NCI-H2029 (cell line): ENCODE measurements around the gene PRTN3.
"Not testable (repeated sequence)": the region's sequence is repeated elsewhere in the genome, so short reads cannot be mapped to it uniquely, and the experiment has no call there.

ENCODE experiments used
- DNase-seq: peaks from one replicate; lab custom pipeline; 2025; lab: John Stamatoyannopoulos, UW

The PRTN3 gene

DNA sequence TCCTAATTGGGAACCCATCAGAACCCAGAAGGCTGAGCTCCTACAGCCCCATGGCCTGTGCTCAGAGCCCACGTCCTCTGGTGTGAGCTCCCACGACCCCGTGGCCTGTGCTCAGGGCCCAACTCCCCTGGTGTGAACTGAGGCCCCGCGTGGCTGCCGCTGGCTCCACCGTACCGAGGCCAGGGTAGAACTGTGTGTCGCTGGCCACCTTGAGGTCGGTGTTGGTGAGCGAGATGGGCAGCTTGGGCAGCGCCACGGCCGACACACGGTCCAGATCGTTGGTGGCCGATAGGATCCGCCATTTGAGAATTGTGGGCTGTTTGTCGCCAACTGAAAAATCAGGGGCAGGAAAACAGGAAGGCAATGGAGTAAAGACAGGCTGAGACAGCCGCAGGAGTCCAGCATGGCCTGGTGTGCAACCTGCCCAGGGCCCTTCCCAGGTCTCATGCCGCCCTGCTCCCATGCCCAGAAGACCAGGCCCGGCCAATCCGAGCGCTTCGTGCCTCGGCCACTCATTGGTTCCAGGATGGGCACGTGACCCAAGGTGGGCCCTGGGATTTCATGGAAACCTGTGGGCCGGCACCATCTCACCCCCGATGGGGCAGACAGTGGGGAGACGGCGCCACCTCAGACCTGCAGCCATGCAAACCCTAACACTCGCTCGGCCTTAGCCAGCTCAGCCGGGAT, 40.7 kb downstream of the PRTN3 start:
- no peak for DNase-seq

DNA sequence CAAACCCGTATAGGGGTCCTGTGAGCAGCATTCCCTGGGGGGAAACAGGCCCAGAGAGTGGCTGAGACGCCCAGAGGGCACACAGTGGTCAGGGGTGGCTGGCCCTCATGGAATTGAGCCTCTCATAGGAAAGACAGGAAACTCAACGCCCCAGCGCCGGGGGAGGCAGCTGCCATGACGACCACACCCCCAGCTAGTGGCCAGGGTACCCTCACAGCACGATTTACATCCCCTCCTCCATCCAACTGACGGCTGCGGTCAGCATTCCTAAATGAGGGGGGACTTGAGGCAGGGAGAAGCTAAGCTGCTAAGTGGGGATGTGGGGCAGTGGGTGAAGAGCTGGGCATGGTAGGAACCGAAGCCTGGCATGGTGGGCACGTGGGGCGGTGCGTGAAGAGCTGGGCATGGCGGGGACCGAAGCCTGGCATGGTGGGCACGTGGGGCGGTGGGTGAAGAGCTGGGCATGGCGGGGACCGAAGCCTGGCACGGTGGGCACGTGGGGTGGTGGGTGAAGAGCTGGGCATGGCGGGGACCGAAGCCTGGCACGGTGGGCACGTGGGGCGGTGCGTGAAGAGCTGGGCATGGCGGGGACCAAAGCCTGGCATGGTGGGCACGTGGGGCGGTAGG, 42.2 kb downstream of the PRTN3 start:
- DNase-seq = no peak

DNA sequence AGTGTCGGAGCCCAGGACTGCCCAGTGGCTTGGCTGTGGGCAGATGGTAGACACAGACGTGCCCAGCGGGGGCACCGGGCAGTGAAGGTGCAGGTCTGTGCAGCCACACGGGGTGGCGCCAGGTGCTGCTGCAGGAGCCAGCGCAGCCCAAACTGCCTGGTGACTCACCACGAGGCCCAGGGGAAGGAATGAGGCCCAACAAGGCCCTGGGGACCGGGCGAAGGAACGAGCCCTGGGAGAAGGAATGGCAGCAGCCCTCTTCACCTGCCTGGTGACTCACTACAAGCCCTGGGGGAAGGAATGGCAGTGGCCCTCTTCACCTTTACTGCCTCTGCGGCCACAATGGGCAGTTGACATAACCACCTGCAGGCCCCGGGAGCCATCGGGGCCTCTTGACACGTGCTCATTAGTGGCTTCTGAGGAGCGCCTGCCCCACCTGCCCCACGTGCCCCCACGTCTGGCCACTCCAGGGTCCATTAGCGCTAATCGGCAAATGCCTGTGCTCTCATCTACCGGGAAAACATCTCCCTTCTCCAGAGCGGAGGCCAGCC, 42.9 kb downstream of the PRTN3 start:
- DNase-seq = no peak

DNA sequence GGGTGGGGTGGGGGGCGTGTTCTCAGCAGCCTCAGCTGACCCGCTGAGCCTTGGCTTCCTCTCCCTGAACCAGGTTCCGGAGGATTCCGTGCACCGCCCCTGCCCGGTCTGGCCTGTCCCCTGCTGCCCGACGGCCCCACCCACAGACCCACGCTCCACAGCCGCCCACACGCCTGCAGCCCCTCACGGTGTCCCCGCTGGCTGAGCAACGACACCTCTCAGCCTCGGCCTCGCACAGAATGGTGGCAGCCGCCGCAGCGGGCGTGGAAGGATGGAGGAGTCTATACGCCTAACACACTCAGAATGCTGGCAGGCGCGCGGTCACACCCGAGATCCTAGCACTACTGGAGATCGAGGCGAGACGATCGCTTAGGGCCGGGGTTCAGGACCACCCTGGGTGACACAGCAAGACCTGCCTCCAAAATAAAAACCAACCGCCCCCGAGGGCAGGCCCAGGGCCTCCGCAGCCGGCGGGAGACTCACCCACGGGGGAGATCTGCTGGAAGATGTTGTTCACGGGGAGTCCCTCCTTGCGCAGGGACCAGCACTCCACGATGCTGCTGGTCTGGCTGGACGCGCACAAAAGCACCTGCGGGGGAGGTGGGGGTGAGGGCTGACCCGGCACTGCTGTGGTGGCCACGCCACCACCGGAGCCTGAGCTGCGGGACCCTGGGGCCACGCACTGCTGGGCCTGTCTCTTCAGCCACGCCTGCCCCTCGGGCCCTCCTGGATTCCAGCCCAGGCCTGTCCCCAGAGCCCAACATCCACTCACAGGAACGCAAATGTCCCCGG, 43.8 kb downstream of the PRTN3 start:
- DNase-seq = no peak

DNA sequence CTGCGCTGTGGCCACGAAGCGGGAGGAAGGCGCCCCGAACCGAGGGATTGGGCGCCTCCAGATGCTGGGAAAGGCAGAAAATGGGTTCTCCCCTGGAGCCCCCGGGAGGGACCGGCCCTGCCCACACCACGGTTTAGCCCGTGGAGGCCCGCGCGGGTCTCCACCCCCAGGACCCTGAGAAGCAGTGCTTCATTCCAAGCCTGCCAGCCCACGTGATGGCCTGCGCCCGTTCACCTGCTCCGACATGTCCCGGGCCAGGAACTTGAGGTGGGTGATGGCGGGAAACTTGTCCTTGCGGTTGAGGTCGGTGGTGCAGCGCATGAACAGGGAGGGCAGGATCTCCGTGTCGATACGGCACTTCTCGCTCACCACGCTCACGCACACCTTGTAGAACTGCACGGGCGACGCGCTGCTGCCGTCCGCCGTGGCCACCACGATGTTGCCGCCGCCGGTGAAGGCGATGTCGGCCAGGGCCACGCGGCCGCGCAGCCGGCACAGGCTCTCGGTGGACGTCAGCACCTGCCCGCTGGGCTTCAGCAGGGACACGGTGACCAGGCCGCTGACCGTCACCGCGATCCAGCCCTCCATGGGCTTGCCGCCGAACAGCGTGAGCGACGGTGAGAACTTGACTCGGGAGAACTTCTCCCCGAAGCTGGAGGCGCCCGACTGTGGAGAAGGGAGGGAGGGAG, 44.9 kb downstream of the PRTN3 start:
- no peak for DNase-seq

DNA sequence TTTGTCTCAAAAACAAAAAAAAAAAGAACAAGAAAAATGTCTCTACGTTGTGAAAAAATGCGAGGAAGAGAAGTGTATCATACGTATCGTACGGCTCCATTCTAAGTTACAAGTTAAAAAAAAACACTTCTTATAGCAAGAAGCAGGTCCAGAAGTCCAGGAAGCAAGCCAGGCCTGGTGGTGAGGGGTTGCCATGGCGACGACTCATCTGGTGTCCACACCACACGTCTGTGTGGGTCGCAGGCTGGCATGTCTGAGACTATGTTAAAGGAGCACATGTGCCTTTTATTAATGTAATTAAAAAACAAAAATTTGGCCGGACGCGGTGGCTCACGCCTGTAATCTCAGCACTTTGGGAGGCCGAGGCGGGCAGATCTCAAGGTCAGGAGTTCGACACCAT, 46.3 kb downstream of the PRTN3 start:
- DNase-seq = no peak

DNA sequence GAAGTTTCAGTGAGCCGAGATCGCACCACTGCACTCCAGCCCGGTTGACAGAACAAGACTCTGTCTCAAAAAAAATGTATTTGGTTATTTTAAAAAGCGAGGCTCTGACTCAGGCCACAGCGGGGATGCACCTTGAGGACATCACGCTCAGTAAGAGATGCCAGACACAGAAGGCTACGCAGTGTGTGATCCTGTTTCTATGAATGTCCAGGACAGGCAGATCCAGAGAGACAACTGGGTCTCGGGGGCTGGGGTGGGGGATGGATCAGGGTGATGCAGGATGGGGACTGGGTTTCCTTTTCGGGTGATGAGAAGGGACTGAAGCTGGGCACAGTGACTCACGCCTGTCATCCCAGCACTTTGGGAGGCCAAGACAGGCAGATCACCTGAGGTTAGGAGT, 46.8 kb downstream of the PRTN3 start:
- DNase-seq = no peak

DNA sequence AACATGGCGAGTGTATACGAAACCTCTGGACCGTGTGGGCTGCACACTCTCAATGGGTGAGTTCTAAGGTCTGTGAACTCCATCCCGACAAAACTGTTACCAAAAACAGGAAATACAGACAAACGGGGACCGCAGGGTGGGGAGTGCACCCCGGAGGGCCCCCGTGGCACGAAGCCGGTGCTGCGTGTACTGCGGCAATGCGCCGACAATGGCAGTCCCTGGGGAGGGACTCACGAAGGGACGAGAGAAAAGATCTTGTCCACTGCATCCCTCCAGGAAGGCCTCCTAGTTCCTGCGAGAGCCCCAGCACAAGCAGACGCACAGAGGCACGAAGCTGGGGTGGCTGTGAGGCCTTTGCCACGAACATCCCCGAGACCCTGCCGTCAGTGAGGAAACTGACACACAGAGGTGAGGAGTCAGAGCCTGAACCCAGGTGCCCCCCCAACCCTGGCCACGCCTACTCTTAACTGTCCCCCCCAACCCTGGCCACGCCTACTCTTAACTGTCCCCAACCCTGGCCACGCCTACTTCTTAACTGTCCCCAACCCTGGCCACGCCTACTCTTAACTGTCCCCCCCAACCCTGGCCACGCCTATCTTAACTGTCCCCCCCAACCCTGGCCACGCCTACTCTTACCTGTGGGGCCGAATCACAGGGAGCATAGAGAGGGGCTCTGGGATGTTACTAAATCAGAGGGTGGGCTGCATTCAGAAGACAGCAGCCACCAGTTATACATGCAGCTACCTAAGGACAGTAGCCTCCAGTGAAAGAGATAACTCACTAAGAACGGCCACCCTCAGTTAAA, 48.0 kb downstream of the PRTN3 start:
- no peak for DNase-seq

DNA sequence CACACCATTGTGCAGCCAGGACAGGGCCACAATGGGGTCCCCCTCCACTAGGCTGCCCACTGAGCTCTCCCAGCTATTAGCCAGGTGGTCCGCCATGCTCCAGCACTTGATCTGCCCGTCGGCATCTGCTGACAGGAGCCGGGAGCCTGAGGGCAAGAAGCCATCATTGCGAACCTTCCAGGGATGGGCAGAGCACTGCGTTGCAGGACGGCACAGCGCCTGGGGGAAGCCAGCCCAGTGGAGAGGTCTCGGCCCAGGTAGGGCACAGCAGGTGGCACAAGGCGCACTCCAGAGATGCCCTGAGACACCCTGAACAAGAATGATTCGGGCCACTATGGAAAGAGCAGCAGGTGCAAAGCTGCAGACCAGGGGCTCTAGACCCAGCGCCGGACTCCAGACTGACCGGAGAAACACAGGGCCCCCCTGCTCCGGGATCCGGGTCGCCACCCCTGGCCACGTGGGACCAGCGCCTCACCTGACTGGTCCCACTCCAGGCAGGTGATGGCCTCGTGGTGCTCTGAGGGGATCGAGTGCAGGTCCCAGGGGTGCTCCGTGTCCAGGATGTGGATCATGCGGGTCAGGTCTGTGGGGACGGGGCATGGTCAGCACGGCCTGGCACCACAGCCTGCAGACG, 49.0 kb downstream of the PRTN3 start:
- DNase-seq = no peak

DNA sequence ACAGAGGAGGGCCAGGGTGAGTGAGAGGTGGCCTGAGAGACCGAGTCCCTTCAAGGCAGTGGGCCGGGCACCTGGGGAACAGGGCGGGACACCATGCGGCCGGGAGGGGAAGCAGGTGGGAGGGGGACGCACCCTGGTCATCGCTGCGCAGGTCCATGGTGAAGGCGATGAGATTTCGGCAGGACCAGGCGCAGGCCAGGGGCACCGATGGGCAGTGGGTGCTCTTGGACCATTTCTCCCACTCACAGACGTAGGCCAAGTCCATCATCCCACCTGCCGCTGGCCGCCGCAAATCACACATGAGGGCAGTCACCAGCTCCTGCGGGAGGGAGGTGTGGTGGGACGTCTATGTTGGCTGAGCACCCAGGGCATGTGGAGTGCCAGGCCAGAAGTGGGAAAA, 50.0 kb downstream of the PRTN3 start:
- DNase-seq = no peak

DNA sequence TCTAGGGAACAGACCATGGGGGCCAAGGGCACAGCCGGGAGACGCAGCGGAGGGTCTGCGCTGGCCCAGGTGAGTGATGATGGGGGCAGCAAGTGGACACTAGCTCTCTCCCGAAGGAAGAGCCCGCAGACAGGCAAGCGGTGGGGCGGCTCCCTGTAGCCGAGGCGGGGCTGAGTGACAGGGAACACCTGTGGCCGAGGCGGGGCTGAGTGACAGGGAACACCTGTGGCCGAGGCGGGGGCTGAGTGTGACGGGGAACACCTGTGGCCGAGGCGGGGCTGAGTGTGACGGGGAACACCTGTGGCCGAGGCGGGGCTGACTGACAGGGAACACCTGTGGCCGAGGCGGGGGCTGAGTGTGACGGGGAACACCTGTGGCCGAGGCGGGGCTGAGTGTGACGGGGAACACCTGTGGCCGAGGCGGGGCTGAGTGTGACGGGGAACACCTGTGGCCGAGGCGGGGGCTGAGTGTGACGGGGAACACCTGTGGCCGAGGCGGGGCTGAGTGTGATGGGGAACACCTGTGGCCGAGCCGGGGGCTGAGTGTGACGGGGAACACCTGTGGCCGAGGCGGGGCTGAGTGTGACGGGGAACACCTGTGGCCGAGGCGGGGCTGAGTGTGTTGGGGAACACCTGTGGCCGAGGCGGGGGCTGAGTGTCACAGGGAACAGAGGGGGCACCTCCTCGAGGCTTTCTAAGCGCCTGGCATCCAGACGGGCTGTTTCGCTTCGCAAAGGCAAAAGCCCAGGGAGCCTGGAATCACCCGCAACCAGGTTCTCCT, 50.8 kb downstream of the PRTN3 start:
- not testable (repeated sequence) for DNase-seq

DNA sequence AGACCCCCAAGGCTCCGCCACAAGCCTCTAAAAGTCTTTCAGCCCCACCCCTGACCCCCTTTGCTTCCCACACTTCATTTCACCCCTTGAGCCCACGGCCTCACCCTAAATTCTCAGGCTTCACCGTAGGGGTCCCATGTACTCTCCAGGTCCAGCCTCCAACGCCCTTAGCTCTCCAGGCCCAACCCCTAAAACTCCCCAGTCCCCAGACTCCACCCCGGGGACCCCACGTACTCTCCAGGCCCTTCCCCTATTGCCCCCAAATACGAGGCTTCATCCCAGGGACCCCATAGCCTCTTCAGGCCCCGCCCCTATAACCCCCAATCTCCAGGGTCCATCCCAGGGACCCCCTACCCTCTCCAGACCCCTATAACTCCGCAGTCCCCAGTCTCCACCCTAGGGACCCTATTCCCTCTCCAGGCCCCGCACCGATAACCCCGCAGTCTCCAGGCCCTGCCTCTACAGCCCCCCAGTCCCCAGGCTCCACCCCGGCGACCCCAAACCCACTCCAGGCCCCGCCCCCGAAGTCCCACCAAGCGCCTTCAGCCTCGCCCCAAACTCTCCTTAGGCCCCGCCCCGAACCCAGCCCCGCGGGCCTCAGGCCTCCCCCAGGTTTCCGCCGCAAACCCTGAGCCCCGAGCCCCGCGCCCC, 51.6 kb downstream of the PRTN3 start:
- DNase-seq = no peak

DNA sequence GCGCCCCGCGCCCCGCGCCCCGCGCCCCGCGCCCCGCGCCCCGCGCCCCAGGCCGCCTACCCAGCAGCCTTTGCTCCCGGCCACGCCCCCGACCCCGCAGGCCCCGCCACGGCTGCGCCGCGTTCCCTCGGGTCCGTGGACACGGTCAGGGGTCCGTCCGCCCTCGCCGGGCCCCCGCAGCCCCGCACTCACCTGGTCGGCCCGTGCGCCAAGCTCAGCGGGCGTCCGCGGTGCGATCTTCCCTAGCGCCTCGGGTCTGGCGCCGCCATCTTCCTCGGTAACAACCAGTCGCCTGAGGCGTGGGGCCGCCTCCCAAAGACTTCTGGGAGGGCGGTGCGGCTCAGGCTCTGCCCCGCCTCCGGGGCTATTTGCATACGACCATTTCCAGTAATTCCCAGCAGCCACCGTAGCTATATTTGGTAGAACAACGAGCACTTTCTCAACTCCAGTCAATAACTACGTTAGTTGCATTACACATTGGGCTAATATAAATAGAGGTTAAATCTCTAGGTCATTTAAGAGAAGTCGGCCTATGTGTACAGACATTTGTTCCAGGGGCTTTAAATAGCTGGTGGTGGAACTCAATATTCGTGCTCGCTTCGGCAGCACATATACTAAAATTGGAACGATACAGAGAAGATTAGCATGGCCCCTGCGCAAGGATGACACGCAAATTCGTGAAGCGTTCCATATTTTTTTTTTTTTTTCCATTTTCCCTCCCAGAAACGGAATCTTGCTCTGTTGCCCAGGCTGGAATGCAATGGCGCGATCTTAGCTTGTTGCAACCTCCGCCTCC, 52.3 kb downstream of the PRTN3 start, which contains the start of the genes MED16 and RNU6-9:
MED16 (minus strand) TSS at position 294 of the 796 bp plus-strand sequence. CDS start 2,056 bp downstream, outside the sequence.
RNU6-9 (plus strand) TSS at position 591 of the 796 bp plus-strand sequence.
- DNase-seq = peak; percentile 90

DNA sequence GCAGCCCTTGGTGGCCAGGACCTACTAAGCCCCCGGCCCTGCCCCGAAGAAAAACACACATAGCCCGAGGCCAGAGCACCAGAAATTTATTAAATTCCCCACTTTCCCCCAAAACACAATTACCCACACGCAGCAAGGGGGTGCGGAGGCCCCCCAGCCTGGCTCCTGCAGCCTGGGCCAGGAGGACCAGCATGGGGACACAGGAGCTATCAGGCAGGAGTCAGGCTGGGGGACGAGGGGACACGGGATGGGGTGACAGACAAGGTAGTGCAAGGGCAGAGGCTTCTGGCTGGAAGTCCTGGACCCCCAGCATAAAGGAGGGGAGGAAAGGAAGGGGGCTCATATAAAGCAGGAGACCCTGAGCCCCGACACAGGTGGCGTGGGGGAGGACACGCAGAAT, 55.6 kb downstream of the PRTN3 start:
- DNase-seq = no peak

DNA sequence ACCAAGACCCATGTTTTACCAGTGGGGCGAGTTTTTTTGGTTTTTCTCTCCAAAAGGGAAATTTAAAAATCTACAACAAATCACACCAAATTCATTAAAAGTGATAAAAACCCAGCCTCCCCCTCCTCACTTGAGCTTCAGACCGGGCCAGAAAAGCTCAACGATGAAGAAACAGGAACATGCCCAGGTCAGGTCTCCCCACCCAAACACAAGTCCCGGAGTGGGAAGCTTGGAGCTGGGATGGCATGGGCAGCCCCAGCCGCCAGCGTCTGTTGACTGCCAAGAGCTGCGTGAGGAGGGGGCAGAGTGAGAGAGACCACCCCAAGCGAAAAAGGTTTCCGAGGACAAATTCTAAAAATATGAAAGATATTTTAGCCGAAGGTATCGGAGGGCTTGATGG, 56.2 kb downstream of the PRTN3 start:
- no peak for DNase-seq

DNA sequence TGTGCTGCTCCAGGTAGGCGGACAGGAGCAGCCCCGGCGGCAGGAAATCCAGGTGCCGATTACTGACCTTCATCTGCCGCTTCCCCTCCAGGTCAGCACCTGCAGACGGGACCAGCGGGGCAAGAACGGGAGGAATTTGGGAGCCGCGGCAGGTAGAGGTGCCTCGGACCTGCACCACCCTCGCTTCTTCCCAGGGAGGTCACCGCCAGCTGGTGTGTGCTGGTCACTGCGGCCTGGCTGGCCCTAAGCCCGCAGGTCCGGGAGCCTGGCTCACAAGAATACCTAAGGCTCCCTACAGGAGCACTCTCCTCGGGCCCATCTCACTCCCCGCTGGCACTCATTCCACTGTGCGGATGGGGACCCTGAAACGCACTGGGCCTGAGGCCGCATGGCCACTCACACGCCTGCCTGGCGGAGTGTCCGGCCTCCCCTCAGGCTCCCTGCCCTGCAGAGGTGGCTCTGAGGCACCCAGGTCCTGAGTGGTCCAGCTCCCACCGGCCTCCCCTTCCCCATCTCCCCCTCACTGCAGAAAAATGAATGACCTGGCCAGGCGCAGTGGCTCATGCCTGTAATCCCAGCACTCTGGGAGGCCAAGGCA, 56.7 kb downstream of the PRTN3 start:
- DNase-seq = no peak
